IMR-90 (cell line): ENCODE data around the gene DLEU7. TPM values are rescaled to one million over a fixed set of nuclear protein-coding genes. Genes with fewer than 3 reads are reported as not detected.

Experiments used
- ATAC-seq: fragments of 200-7000 bp; cut with Tn5 transposase; 2 replicates; pipeline ENCODE4 v1.9.1; 2020; ENCODE audit warnings: low read depth, mild to moderate bottlenecking, moderate library complexity
- Bru-seq: library from RNA; stranded (reverse); fragments of 400-500 nt; gene quantifications from one replicate; lab custom pipeline; 2021; lab: Mats Ljungman, UMichigan
- BruChase-seq, 2 experiments: library from RNA; stranded (reverse); fragments of 400-500 nt; gene quantifications; one replicate each; lab custom pipeline; 2021; lab: Mats Ljungman, UMichigan
- BruUV-seq: library from RNA; stranded (reverse); fragments of 400-500 nt; replicated peaks from 2 replicates; lab custom pipeline; 2021; lab: Mats Ljungman, UMichigan
- CTCF ChIA-PET: fragments of 300-600 bp; formaldehyde crosslinking; extraction: SDS; loops from one replicate; lab custom pipeline; 2021; ENCODE audit warnings: antibody characterized with exemption; lab: Yijun Ruan, JAX
- POLR2A ChIA-PET: fragments of 300-600 bp; sonication (Branson Sonifier 250); formaldehyde crosslinking; loops from one replicate; lab custom pipeline; 2022; ENCODE audit warnings: antibody characterized with exemption; ENCODE audit not compliant: unreplicated experiment; lab: Charles Lee
- DNase-seq: peaks from one replicate; pipeline ENCODE4 v3.0.0; 2013
- H2AFZ ChIP-seq: replicated peaks from 2 replicates; pipeline ENCODE3; 2013; ENCODE audit warnings: low read length, mild to moderate bottlenecking; ENCODE audit not compliant: poor library complexity
- H2AK5ac ChIP-seq: 2 replicates; pipeline ENCODE4 v1.6.1; 2013; ENCODE audit warnings: low read depth, low read length, inconsistent platforms
- H2AK9ac ChIP-seq: replicated peaks from 2 replicates; pipeline ENCODE3; 2013; ENCODE audit warnings: mild to moderate bottlenecking, low read depth, low read length, moderate library complexity; ENCODE audit not compliant: poor library complexity
- H2BK120ac ChIP-seq: 2 replicates; pipeline ENCODE4 v1.6.1; 2013; ENCODE audit warnings: low read depth, low read length, inconsistent platforms
- H2BK15ac ChIP-seq: 3 replicates; pipeline ENCODE4 v1.6.1; 2013; ENCODE audit warnings: low read depth, low read length, inconsistent platforms
- H2BK20ac ChIP-seq: 2 replicates; pipeline ENCODE4 v1.6.1; 2013; ENCODE audit warnings: low read depth, mild to moderate bottlenecking, inconsistent platforms, low read length, moderate library complexity
- H2BK5ac ChIP-seq: 2 replicates; pipeline ENCODE4 v1.6.1; 2013; ENCODE audit warnings: mild to moderate bottlenecking, low read depth, low read length, inconsistent platforms; ENCODE audit not compliant: poor library complexity, severe bottlenecking
- H3K14ac ChIP-seq: replicated peaks from 2 replicates; pipeline ENCODE4 v1.6.1; 2013; ENCODE audit warnings: low read depth, low read length, inconsistent platforms
- H3K18ac ChIP-seq: 2 replicates; pipeline ENCODE4 v1.6.1; 2013; ENCODE audit warnings: low read depth, low read length, control low read depth
- H3K23ac ChIP-seq: 2 replicates; pipeline ENCODE4 v1.6.1; 2013; ENCODE audit warnings: low read depth, low read length, inconsistent platforms
- H3K27ac ChIP-seq: 2 replicates; pipeline ENCODE4 v1.5.1; 2013; ENCODE audit warnings: mild to moderate bottlenecking, control low read depth, low read length; ENCODE audit not compliant: insufficient read depth
- H3K27me3 ChIP-seq: 2 replicates; pipeline ENCODE4 v1.6.1; 2013; ENCODE audit warnings: low read length; ENCODE audit not compliant: control insufficient read depth, insufficient read depth
- H3K36me3 ChIP-seq: 2 replicates; pipeline ENCODE4 v1.6.1; 2013; ENCODE audit warnings: low read length, mixed read lengths; ENCODE audit not compliant: control insufficient read depth, insufficient read depth
- H3K4ac ChIP-seq: 2 replicates; pipeline ENCODE4 v1.6.1; 2013; ENCODE audit warnings: low read depth, low read length, inconsistent platforms
- H3K4me1 ChIP-seq: 2 replicates; pipeline ENCODE4 v1.6.1; 2013; ENCODE audit warnings: low read length, mixed read lengths; ENCODE audit not compliant: control insufficient read depth, insufficient read depth
- H3K4me2 ChIP-seq: 2 replicates; pipeline ENCODE4 v1.6.1; 2013; ENCODE audit warnings: low read depth, mild to moderate bottlenecking, control low read depth, low read length, moderate library complexity
- H3K4me3 ChIP-seq: 2 replicates; pipeline ENCODE4 v1.5.1; 2013; ENCODE audit warnings: low read depth, mild to moderate bottlenecking, control low read depth, low read length, moderate library complexity; ENCODE audit not compliant: insufficient read depth
- H3K56ac ChIP-seq: 2 replicates; pipeline ENCODE4 v1.6.1; 2013; ENCODE audit warnings: low read length, inconsistent platforms; ENCODE audit not compliant: insufficient read depth; ENCODE audit errors: extremely low read depth
- H3K79me1 ChIP-seq, 2 experiments: 2 replicates each; pipeline ENCODE4 v1.6.1; 2013; ENCODE audit warnings: low read length in 2 of 2, inconsistent platforms in 1 of 2, low read depth in 1 of 2
- H3K9ac ChIP-seq: 2 replicates; pipeline ENCODE4 v1.6.1; 2013; ENCODE audit warnings: low read depth, low read length, control low read depth
- H3K9me1 ChIP-seq: 2 replicates; pipeline ENCODE4 v1.6.1; 2013; ENCODE audit warnings: low read length, inconsistent platforms; ENCODE audit not compliant: insufficient read depth
- H3K9me3 ChIP-seq: 2 replicates; pipeline ENCODE4 v1.6.1; 2013; ENCODE audit warnings: low read length; ENCODE audit not compliant: control insufficient read depth, insufficient read depth
- H4K20me1 ChIP-seq: 2 replicates; pipeline ENCODE4 v1.6.1; 2013; ENCODE audit warnings: low read length, inconsistent platforms; ENCODE audit not compliant: insufficient read depth
- H4K5ac ChIP-seq: 2 replicates; pipeline ENCODE4 v1.6.1; 2013; ENCODE audit warnings: mild to moderate bottlenecking, low read depth, low read length, control low read depth
- H4K8ac ChIP-seq, 2 experiments: 2 replicates each; pipeline ENCODE4 v1.6.1; 2013; ENCODE audit warnings: low read depth in 2 of 2, low read length in 2 of 2, control low read depth in 1 of 2, inconsistent platforms in 1 of 2
- H4K91ac ChIP-seq: 2 replicates; pipeline ENCODE4 v1.6.1; 2013; ENCODE audit warnings: low read depth, low read length, inconsistent platforms; ENCODE audit not compliant: insufficient read depth
- CHD1 ChIP-seq: IDR thresholded peaks from 2 replicates; pipeline ENCODE4 v1.6.1; 2012; ENCODE audit warnings: low read depth, low read length, improper control_type of control experiment
- MXI1 ChIP-seq: IDR thresholded peaks from 2 replicates; pipeline ENCODE4 v1.6.1; 2012; ENCODE audit warnings: low read depth, mild to moderate bottlenecking, low read length, moderate library complexity, borderline replicate concordance
- POLR2A ChIP-seq: IDR thresholded peaks from 2 replicates; pipeline ENCODE4 v1.6.1; 2012; ENCODE audit warnings: mild to moderate bottlenecking, low read depth, low read length
- RAD21 ChIP-seq: IDR thresholded peaks from 2 replicates; pipeline ENCODE4 v1.6.1; 2012; ENCODE audit warnings: low read length, improper control_type of control experiment
- WGBS, 2 experiments: methylation state at CpG; one replicate each; pipeline versions ENCODE4 v1.1.5 to v1.1.7; 2013; ENCODE audit warnings: missing lambda C conversion rate in 2 of 2; ENCODE audit not compliant: insufficient read length in 1 of 2; ENCODE audit errors: extremely low coverage in 2 of 2; 5-methylcytosine and 5-hydroxymethylcytosine counted together
- dilution Hi-C: fragments of 300-500 bp; cut with HindIII; formaldehyde crosslinking; loops from one replicate; pipeline ENCODE4 v1.14.3; 2018; ENCODE audit warnings: low sequenced_read_pairs; ENCODE audit not compliant: unreplicated experiment
- in situ Hi-C: fragments of 300-500 bp; cut with MboI; formaldehyde crosslinking; loops from 3 replicates; pipeline ENCODE4 v1.14.3; 2019; ENCODE audit warnings: low sequenced_read_pairs, inconsistent platforms, mixed read lengths
- intact Hi-C: fragments of 100-400 bp; cut with micrococcal nuclease; formaldehyde crosslinking; loops from 2 replicates; pipeline ENCODE4 v1.10.0; 2022
- long read RNA-seq: library from polyadenylated mRNA; unstranded; transcript quantifications from one replicate; pipeline ENCODE4 v2.0.0, GENCODE V29; 2021; ENCODE audit not compliant: unreplicated experiment
- polyA plus RNA-seq, 3 experiments: library from polyadenylated mRNA; depleted of rRNA; stranded (reverse); fragments of >200 nt; gene quantifications; 2 replicates each; pipeline ENCODE4 v1.2.3, GENCODE V29; 2012; ENCODE audit warnings: low replicate concordance in 1 of 3
- total RNA-seq: library from RNA; depleted of rRNA; stranded (reverse); fragments of >200 nt; gene quantifications from 2 replicates; pipeline ENCODE4 v1.2.3, GENCODE V29; 2012; rRNA removed

DLEU7 gene
- total RNA-seq = not detected in 2 replicates
- not detected in 2 replicates for polyA plus RNA-seq (2012; rRNA removed)
- not detected in 2 replicates for polyA plus RNA-seq (2012; cell fraction: cytosol; rRNA removed)
- not detected in 2 replicates for polyA plus RNA-seq (2012; cell fraction: nucleus; rRNA removed; ENCODE audit: low replicate concordance)
- not detected for Bru-seq, nascent RNA
- BruChase-seq, experiment 1, labeled RNA remaining after a 6-hour chase = not detected
- BruChase-seq, experiment 2, labeled RNA remaining after a 2-hour chase = percentile 1 among the genes with signal in this experiment
- long read RNA-seq = 0 reads

- Histone ChIP-seq H3K36me3 (no peaks in the 10 kb centered on the region), H2AK5ac (no peak within 1 kb of the TSS), H2BK120ac (no peak within 1 kb of the TSS), H3K4me3 (no peak within 1 kb of the TSS), H3K23ac (no peak within 1 kb of the TSS), H2AFZ (peak within 1 kb of the TSS; percentile 5), H3K9me1 (no peaks in the 10 kb centered on the region), H3K4ac (no peak within 1 kb of the TSS), H3K9ac (no peak within 1 kb of the TSS), H2BK15ac (no peak within 1 kb of the TSS), H3K27ac (no peak within 1 kb of the TSS), H3K4me1 (no peaks in the 10 kb centered on the region), H4K5ac (no peak within 1 kb of the TSS), H2BK5ac (no peak within 1 kb of the TSS), H3K79me1 (no peaks in the 10 kb centered on the region), H4K20me1 (no peaks in the 10 kb centered on the region), H3K56ac (no peak within 1 kb of the TSS), H3K9me3 (no peaks in the 10 kb centered on the region), H2AK9ac (no peak within 1 kb of the TSS), H2BK20ac (no peak within 1 kb of the TSS), H3K27me3 (peaks cover 40% of the 10 kb centered on the region), H3K14ac (no peak within 1 kb of the TSS), H3K4me2 (no peak within 1 kb of the TSS; the same call in 1 of the 2 replicates), H4K8ac (no peak within 1 kb of the TSS), H3K18ac (no peak within 1 kb of the TSS), H4K91ac (no peak within 1 kb of the TSS)
- CTCF ChIA-PET = no interaction called here
- intact Hi-C loops = no loop called here
- BruUV-seq = no TSS peak
- DNase-seq (no peak), ATAC-seq (no peak)
- WGBS, 2 experiments = 17% methylated on average over 29 of the region's 78 CpGs; no CpG with 5 or more reads in 1 of the 2 experiments
- dilution Hi-C loops = no loop called here
- TF ChIP-seq RAD21 = no peak
- no peak for TF ChIP-seq CHD1
- TF ChIP-seq POLR2A = no peak
- TF ChIP-seq MXI1 = no peak
- in situ Hi-C loops = no loop called here
- POLR2A ChIA-PET = no interaction called here
These were observed at the start of gene DLEU7 for GRCh38 chr13:50843257-50844083. DLEU7 (minus strand) TSS chr13:50843692; CDS start chr13:50843646, 46 bp downstream.
